CD4-positive, alpha-beta T cell treated with Interleukin-15 for 1 hour (primary cell): Measurements from ENCODE around the gene PDZD7.
A peak's percentile ranks its signal among the peaks of the same experiment; 100 is the strongest.
"Not testable (repeated sequence)": the region's sequence is repeated elsewhere in the genome, so short reads cannot be mapped to it uniquely, and the experiment has no call there.

Experiments used
- DNase-seq: peaks from one replicate; pipeline ENCODE4 v3.0.0-alpha.2; 2020

PDZD7 gene

DNA sequence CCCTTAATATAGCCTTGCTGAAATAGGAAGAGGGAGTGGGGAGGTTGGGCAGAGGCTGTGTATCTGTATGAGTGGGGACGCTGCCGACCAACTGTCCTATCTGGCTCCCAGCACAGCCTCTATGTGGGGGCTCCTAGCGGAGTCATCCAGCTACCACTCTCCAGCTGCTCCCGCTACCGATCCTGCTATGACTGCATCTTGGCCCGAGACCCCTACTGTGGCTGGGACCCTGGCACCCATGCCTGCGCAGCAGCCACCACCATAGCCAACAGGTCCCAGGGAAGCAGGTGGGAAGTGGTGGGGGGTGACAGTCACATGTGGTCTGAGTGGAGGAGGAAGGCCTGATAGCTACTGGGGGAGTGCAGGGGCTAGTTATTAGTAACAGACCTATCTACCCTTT lies 50.2 kb downstream of the PDZD7 start:
- DNase-seq, result no peak

DNA sequence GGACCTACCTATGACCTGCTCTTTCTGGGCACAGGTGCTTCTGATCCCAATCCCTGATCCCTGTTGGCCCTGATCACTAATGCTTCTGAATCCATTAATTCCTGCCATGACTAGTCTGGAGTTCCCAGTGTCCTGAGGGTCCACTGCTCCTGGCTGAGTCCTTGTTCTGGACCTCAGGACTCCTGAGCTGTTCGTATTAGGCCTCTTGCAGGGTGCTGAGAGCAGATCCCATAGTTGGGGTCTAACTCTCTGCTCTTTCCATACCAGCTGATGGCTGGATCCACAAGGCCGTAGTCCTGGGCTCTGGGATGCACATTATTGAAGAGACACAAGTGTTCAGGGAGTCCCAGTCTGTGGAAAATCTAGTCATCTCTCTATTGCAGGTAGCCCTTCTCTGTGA lies 50.6 kb downstream of the PDZD7 start:
- DNase-seq, result no peak

DNA sequence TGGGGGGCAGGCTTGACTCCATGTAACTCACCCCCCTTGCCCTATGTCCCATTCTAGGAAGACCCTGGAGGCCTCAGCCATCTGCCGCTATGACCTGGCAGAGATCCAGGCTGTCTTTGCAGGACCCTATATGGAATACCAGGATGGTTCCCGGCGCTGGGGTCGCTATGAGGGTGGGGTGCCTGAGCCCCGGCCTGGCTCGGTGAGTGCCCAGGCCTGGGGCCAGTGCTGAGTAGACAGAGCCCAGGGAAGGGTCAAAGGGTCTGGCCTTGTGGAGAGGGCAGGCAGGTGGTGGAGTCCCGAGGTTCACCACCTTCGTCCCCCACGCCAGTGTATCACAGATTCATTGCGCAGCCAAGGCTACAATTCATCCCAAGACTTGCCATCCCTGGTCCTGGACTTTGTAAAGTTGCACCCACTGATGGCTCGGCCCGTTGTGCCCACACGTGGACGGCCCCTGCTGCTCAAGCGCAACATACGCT lies 51.1 kb downstream of the PDZD7 start:
- DNase-seq, result no peak

DNA sequence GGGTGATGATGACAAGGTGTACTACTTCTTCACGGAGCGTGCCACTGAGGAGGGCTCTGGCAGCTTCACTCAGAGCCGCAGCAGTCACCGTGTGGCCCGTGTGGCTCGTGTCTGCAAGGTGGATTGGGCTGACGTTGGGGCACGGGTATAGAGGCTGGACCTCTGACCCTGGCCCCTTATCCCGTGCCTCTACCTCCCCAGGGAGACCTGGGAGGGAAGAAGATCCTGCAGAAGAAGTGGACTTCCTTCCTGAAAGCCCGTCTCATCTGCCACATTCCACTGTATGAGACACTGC lies 52.1 kb downstream of the PDZD7 start:
- DNase-seq, result no peak

DNA sequence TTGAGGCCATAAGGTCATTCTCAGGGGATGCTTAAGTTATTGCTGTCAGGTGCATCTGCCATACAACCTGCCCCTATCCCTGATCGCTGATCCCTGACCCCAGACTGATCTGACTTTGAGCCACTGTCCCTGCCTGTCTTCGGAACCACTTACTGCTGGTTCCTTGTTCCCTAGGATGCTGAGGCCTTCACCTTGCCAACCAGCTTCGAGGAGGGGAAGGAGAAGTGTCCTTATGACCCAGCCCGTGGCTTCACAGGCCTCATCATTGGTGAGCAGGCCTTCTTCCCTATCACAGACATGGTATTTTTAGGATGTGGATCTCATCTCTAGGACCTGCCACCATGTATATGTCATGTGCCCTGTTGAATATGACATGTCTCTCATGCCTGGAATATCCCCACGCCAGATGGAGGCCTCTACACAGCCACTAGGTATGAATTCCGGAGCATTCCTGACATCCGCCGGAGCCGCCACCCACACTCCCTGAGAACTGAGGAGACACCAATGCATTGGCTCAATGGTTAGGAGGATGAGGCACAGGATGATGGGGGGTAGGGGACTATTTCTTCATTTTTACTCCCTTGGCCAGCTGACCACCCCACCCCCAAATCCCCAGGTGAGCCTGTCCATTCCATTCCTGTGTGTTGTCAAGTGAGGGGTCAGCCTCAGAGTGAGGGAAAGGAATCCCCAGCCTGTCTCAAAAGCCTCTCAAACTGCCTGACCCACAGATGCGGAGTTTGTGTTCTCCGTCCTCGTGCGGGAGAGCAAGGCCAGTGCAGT lies 52.6 kb downstream of the PDZD7 start:
- DNase-seq, result no peak

DNA sequence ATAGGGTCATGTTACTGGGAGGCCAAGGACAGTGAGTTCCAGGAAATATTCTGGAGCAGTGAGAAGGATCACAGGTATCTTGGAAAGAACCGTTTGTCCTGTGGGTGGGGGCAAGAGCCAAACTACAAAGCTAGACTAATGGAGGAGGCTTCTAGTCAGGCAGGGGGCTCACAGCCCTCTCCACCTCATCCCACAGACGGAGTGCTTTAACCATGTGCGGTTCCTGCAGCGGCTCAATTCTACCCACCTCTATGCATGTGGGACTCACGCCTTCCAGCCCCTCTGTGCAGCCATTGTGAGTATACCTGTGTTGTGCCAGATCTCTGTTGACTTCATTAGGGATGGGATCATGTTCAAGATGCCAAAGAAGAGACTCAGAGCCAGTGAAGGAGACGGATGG lies 53.5 kb downstream of the PDZD7 start:
- no peak for DNase-seq

DNA sequence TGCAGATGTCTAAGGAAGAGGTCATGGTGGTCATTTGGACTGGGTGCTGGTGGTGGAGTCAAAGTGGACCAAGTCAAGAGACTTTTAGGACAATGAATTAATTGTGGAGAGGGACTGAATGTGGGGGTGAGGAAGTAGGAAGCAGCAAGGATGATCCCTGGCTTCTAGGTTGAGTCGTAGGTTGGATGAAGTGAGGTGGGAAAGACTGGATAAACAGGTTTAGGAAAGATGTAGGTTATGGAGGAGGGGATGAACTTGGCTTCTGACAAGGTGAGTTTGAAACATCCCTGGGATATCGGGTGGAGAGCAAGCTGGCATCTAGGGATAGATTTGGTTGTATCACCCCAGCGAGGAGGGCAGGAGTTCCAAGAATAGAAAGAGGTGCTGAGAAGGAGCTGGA lies 54.0 kb downstream of the PDZD7 start:
- DNase-seq, result no peak

DNA sequence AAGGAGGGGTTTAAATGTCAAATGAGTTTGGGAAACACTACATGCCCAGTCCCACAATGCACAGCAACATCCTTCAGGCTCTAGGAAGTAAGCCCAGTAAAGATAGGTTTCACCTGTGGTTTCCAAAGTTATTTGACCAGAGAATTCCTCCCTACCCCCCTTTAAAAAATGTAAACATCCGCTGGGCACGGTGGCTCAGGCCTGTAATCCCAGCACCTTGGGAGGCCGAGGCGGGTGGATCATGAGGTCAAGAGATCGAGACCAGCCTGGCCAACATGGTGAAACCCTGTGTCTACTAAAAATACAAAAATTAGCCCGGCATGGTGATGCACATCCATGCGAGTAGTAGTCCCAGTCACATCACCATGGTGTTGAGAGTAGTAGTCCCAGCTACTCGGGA lies 55.5 kb downstream of the PDZD7 start:
- DNase-seq, result not testable (repeated sequence)

DNA sequence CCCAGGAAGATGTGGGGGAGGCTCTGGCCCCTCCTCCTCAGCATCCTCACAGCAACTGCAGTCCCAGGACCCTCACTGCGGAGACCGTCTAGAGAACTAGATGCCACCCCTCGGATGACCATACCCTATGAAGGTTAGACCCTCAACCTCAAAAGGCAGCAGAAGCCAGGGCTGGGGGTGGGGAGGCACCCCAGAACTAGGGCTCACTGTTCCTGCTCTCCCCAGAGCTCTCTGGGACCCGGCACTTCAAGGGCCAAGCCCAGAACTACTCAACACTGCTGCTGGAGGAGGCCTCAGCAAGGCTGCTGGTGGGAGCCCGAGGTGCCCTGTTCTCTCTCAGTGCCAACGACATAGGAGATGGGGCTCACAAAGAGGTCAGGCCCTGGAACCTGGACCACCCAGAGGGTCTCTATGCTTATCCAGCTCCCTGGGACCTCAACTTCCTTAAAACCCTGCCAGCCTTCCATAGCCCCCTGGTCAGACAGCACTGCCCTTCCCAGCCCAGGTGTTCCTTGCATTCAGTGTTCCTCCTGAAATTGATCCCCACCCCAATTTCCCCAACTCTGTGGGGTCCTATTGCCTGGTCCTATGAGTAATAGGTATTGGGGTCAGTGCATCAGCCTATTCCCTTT lies 57.9 kb downstream of the PDZD7 start:
- no peak for DNase-seq

DNA sequence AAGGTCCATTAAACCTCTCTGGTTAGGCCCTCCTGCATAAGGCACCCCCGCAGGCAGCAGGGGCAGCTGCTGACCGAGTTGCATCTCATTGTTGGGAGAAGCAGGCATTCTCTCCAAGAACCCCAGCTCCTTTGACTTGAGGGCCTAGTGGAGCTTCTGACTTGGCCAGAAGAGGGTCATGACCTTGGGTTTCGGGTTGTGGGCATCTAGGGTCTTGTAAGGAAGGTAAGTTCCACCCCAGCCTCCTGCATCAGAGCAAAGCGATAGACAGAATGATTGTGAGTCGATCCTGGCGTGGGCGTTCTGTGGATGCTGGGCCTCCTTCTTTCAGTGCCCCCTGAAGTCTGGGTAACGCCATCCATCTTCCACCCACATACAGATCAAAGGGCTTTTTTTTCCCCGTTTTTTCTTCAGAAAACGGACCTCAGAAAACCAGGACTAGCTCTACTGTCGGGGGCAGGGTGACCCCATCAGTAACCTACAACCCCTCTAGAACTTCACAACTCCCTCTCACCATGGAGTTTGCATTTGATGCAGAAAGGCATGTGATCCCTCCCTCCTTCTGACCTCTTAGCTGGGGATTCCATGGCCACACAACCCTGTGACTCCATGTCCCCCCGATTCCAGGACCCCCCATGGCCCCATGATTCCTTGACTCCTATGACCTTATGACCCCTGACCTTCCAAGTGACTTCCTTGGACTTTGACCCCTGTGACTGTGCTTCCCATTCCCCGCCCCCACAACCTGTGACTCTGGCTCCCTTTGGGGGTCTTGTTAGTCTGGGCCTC lies 58.6 kb downstream of the PDZD7 start:
- no peak for DNase-seq

DNA sequence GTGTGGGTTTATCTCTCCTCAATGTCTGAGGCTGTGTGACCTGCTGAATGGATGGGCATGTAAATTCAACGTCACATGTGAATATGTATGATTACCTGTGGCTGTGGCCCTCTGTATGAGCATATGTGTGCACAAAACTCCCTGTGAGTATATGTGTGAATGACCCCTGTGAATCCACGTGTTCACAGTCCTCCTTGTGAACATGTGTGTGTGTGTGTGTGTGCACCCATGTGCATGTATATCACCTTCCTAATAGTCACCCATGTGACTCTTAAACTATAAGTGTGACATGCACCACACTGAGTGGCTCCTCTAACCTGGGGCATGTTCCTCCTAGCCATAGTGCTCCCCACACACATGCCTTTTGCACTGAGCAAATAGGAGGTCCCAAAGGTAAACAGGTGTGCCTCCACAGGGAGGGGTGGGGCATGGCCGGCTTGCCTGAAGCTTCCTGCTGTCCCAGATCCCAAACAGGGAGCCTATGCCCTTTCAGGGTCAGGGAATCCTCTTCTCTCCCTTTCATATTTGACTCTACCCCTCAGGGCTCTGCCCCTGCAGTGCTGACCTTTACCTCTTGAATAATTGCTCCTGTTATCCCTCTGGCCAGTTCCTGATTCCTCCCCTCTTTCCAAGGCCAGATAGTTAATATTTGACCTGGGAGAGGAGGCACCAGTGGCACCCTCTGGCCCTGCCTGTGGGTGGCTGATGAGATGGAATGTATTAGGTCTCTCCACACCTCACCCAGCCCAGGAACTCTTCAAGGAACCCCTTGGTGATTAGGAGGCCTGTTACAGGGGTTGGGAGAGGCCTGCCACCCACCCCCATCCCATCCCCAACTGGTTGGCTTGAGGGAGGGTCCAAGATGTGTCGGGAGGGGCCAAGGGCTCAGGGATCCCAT lies 59.8 kb downstream of the PDZD7 start:
- DNase-seq, result no peak

DNA sequence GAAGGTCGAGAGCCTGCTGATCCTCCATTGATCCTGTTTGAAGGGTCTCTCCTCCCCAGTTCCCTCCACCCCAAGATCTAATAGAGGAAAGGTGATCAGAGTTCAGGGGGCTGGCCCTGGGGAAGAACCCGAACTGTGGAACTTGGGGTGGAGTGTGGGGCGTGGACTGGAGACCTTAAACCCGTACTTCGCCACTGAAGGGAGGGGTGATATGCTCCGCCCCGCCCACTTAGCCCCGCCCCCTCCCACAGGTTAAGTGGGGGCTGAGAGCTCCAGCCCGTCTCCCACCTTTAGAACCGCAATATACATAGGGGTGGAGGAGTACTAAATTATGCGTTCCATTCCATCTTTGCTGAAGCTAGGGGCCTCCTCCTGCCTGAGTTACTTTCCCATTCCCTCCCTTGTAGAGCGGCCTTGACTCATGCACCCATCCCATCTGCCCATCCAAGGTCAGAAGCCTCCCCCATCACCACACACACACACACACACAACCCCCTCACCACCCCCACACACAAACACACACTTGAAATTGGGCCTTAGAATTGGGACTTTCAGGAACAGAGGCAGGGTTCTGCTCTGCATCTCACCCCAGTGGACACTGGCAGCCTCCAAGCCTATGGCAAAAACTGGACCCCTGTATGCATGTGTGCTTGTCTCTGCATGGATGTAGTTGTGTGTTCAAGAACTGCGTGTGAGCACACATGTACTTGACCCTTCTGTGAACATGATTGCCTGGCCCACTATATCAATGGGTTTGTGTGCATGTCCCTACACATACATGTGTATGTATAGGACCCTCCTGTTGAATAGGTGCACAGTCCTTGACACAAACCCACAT lies 60.6 kb downstream of the PDZD7 start:
- peak; percentile 55 for DNase-seq

DNA sequence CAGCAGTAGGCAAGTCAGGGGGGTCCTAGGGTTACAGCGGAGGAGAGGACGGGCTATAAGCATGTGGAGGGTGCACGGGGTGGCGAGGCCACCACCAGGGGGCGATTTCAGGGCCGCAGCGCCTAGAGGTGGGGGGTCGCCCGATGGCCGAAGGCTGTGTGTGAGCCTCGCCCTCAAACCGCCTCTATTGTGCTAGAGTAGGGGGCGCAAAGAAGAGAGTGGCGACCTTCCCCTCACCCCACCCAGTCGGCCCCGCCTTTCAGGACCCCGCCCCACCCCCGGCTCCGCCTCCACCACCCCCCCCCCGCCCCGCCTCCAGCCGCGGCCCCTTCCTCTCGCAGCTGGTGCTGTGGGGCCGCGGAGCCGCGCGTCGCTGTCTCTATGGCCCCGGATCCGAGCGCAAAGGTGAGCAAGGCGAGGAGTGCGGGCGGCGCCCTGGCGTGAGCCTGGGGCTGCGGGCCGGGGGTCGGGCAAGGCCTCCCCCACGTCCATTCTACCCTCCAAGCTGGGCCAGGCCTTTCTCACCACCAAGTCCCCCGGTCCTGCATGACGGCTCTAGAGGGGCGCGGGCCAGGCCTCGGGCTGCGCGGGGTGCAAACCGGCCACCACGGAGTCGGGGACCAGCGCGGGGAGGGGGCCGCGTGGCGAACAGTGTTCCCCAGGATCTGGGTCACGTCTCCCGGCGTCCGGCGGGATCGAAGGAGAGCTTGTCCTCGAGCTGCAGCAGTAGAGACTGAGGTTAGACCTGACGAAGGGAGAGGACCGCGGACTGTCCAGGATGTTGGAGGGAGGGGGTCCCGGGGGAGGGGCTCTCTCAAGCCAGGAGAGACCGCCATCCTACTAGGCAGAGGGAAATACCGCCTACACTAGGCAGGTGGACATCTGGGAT lies 61.5 kb downstream of the PDZD7 start, which contains the start of gene SEMA4G:
Gene SEMA4G, plus strand, starts transcription at position 318 of the 889 bp plus-strand sequence. CDS start 3,409 bp downstream, outside the sequence.
- DNase-seq, result peak; percentile 41

DNA sequence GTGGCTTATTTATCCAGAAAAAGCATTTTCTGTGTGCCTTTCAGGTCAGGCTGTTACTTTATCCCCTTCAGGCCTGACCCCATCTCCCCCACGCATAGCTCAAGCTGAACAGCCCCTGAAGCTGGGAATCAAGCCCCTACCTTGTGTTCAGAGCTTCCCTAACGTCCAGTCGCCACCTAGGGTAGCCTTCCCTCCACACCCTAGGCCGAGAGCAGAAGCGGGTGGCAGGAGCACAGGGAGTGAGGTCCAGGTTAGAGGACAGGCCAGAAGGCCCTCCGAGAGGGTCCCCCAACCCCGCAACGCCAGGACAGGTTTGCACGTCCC lies 62.1 kb downstream of the PDZD7 start:
- no peak for DNase-seq

DNA sequence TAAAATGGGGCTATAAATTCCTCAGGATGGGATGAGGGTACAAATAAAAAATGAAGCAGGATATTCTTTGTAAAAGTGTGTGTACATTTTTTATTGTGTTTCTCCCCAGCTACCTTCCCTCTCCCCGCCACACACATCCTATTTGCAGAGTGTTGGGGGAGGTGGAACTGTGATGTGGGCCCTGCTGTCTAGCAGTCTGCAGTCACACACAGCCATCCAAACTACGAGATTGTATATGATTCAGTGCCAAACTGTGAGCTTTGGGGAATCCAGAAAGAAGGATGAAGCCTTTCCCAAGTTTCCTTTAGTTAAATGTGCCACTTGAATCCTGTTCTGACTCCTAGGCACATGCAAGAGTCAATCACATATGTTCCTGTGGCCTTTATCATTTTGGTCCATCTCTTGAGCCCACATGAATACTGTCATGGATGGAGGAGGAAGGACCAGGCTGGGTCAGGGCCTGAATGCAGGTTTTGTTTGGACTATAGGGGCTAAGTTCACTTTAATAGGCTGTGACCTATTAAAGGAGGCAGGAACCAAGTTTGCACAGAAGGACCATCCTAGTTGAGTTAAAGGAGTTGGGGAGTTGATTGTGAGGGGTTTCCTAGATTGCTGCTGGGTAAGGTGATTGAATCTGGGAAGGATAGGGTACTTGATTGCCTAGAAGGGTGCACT lies 62.7 kb downstream of the PDZD7 start:
- DNase-seq, result no peak

DNA sequence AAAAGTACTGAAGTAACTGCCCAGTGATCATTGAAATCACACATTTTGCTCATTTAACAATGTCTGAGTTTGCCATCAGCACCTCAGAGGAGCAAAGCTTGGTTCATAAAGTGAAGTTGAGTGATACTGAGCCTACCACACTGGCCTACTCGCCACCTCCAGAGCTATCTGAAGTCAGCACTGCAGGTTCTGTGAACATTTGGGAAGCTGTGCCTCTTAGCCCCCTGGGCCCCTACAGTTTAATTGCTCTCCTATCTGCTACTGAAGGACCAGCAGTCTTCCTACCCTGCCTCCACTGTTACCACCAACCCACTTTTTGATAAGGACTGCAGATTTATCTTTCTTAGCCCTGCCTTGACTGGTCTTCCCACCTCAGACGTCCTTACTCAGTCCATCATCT lies 63.6 kb downstream of the PDZD7 start:
- DNase-seq, result no peak

DNA sequence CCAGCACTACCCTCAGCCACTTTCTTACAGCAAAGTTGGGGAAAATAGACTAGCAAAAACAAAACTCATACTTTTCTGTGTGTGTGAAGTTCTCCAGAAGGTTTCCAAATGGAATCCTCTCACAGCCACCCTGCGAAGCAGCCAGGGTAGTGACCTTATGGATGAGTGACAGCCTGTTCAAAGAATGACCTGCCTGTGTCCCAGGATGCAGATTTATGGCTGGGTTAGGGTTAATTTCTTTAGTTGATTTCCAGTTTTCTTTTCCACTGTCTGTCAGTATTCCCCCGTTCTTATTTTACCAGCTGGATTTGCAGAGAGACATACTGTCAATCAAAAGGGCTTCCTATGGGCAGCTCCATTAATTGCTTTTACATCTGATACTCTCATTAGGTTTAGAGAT lies 64.0 kb downstream of the PDZD7 start:
- no peak for DNase-seq

DNA sequence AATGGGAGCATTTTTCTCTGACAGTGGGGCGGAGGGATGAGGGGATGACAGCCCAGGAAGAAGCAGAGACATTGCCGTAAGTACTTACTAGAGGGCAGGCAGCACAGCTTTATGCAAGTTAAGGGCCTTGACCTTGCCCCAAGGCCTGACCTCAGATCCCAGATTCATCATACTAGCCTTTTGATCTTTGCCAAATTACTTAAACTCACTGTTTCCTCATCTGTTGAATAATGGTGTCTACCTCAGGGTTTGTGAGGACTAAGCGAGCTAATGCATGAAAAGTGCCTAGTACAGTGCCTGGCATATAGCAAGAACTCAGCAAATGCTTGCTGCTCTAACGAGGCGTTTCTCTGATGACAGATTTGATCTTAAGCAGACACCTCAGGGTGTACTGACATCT lies 65.1 kb downstream of the PDZD7 start:
- no peak for DNase-seq

DNA sequence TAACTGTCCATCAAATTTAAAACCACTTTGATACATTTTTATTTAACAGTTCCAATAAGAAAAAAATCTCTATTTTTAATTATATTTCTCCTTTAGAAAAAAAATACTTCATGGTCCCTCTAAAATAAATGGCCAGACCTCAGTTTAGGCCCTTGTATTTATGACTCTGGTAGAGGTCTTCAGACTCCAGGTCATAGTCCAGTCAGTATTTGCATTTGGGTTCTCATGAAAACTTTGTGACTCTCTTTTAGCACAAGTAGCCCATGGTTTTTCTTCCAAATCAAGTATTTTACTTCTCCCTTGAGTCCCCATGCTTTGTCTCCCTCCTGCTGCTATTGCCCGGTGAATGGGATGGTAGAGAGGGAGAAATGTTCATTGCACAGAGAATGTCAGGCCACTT lies 67.1 kb downstream of the PDZD7 start:
- DNase-seq, result no peak

DNA sequence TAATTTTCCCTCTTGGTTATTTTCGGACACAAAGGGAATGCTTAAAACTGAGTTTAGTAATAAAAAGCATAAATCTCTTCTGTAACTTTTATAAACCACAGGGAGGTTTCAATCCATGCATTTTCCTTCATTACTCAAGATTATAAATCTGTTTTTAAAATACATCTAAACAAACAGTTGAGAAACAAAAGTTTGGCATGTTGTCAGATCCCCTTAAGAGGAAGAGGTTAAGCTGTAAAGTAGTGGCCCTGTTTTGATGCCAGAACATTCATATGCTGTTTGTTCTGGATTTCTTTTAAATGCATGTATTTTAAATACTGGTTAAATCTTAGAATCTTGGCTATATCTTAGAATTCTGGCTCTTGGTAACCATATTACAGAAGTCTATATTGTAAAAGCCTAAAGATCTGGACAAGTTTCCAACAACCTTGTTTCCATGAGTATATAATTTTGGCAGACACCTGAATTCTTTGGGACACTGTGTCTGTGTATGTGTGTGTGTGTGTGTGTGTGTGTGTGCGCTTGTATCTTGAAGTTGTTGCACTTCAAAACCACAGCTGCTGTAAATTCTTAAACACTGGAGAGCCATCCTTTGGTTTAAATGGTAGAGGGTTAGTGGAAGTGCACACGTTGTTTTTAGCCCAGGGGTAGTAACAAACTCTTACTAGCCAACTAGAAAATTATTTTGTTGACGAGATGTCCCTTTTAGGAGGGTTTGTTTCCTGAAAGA lies 68.4 kb downstream of the PDZD7 start:
- DNase-seq, result no peak
